Mesenteric fat pad (tissue), 1 donor: ENCODE data around the gene GCLM. TPM values are rescaled to one million over a fixed set of nuclear protein-coding genes. Genes with fewer than 3 reads are reported as not detected.

Experiments used
- DNase-seq: peaks from one replicate; pipeline ENCODE4 v3.0.0-alpha.2; 2020; ENCODE audit warnings: low spot score
- microRNA-seq: library from miRNA; unstranded; fragments of <30 nt; microRNA quantifications from one replicate; pipeline ENCODE4 v1.2.0, GENCODE V29; 2020; ENCODE audit warnings: borderline number of aligned reads
- total RNA-seq: library from RNA; stranded (reverse); fragmentation: NEBNext Ultra II Directional; extraction: Animal tissue kit (Norgen Biotek cat#: 25700); gene quantifications from one replicate; pipeline ENCODE4 v1.2.1, GENCODE V29; 2021
- donor health status: DM: yes; HTN: yes; CAD: no.

Gene GCLM
- total RNA-seq, 1 donor from 2014 or later, result 81.9 TPM

- DNase-seq, result no peak
Observed at GRCh38 chr1:93847811-93848288, 61.4 kb downstream of the GCLM start.

GRCh38 chr1:93846992-93847810 is 62.0 kb downstream of the GCLM start:
- DNase-seq, result peak; percentile 96

- DNase-seq, result peak; percentile 96
Observed at GRCh38 chr1:93846206-93846991, 62.8 kb downstream of the GCLM start.

- no peak for DNase-seq
Observed at GRCh38 chr1:93845538-93846205, 63.6 kb downstream of the GCLM start.

GRCh38 chr1:93844262-93845045 is 64.8 kb downstream of the GCLM start:
- DNase-seq, result no peak

- DNase-seq, result no peak
Observed at GRCh38 chr1:93842750-93843500, 66.3 kb downstream of the GCLM start.

GRCh38 chr1:93841771-93842170 is 67.5 kb downstream of the GCLM start:
- DNase-seq, result no peak

- DNase-seq, result no peak
Observed at GRCh38 chr1:93840956-93841482, 68.2 kb downstream of the GCLM start.

GRCh38 chr1:93839753-93840152 is 69.5 kb downstream of the GCLM start:
- no peak for DNase-seq

- DNase-seq, result no peak
Observed at GRCh38 chr1:93839307-93839706, 69.9 kb downstream of the GCLM start.

- no peak for DNase-seq
Observed at GRCh38 chr1:93837961-93838360, 71.3 kb downstream of the GCLM start.

Small RNA genes within 50 kb of the gene (microRNA-seq; reads per million reads assigned to microRNA genes)
- 10.2 reads per million, percentile 7 among the genes with 10 or more reads in this experiment for gene MIR760

Other genes with a start within 250 kb of the GCLM start
- gene BCAR3, start 227.6 kb downstream of the GCLM start, total RNA-seq, result 30.3 TPM
- 58.3 TPM for gene DNTTIP2, start 30.2 kb downstream of the GCLM start, total RNA-seq
- 1.3 TPM for gene ABCA4, start 211.7 kb upstream of the GCLM start, total RNA-seq